Activated CD4-positive, alpha-beta T cell treated with anti-CD3 and anti-CD28 coated beads, Interleukin-2, Interleukin-6, amounts not matched to agents 100 ng/mL and 50 ng/mL, durations not matched to agents 16 hours and 8 hours (primary cell): ENCODE results near the gene KIZ.
A peak's percentile ranks its signal among the peaks of the same experiment; 100 is the strongest.
"Not testable (repeated sequence)": the region's sequence is repeated elsewhere in the genome, so short reads cannot be mapped to it uniquely, and the experiment has no call there.

Source experiments
- DNase-seq: peaks from one replicate; pipeline ENCODE4 v3.0.0-alpha.2; 2020

KIZ gene

GRCh38 chr20:21232546-21233280, 106.8 kb downstream of the KIZ start:
- peak; percentile 12 for DNase-seq

GRCh38 chr20:21234324-21234723, 108.4 kb downstream of the KIZ start:
- DNase-seq: no peak

DNA sequence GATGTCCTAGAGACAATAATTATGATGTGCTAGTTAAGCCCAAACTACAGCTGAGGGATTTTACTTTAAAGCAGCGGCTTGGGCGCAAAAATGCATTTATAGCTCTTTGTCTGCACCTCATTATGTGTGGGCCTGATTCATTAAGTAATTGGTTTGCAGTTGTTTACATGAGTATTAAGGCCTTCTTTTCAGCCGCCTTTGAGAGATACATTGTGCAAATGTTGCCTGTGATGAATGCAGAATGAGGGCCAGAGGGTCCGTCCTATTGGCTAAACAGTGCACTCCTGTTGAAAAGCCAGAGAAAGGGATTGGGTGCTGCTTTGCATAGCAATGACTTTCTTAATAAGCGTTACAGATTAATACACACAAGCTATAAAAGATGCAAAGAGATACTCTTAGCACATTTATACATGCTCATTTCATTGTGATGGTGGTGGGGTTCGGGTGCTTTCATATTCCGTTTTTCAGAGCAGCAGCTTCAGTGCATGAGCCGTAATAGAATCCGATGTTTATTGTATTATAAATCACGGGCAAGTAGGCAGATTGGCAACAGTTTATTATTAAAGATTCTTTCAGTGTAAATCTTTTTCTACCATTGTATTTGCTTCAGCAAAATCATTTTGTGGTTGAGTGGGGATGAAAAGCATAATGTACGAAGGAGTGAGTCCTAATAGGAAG, 109.1 kb downstream of the KIZ start:
- DNase-seq: no peak

DNA sequence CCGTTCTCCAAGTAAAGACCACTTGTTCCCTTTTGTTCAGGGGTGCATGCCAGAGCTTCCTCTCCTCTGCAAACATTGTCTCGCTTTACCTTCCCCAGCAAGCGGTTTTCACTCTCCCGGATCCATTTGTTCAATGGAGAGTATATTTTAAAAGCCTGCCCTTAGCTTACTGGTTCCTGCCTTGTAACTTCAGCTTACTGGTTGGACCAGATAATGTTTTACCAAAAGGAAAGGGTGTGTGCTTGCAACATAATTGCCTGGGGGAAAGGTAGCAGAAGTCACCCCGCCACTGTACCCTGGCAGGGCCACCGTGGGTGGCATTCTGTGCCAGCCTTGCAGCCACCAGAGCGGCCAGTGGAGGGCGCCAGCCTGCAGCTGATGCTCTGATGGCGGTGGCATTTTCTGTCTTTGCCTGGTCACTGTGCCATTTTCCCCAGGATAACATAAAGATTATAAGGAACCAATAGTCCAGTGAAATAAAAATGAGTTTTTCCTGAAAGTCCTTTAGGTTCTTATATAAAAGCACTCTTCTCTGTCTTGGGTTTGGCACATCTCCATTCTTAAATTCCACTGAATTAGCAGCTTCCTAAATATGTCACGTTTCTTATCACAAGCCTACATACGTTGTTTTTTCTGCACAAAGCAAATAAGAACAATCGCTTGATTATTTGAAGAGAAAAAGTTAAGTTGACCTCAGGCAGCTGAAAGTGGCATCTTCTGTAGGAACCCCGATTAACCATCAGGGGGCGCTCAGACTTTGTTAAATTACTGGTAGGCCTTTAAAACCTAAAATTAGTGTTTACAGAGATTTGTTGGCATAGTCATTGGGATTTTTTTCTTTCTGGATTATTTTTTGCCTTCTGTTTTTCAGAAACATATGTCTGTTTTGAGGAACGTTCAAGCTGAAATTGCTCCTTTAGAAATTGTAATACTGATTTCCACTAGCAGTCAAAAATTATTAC, 109.9 kb downstream of the KIZ start:
- peak; percentile 78 for DNase-seq

DNA sequence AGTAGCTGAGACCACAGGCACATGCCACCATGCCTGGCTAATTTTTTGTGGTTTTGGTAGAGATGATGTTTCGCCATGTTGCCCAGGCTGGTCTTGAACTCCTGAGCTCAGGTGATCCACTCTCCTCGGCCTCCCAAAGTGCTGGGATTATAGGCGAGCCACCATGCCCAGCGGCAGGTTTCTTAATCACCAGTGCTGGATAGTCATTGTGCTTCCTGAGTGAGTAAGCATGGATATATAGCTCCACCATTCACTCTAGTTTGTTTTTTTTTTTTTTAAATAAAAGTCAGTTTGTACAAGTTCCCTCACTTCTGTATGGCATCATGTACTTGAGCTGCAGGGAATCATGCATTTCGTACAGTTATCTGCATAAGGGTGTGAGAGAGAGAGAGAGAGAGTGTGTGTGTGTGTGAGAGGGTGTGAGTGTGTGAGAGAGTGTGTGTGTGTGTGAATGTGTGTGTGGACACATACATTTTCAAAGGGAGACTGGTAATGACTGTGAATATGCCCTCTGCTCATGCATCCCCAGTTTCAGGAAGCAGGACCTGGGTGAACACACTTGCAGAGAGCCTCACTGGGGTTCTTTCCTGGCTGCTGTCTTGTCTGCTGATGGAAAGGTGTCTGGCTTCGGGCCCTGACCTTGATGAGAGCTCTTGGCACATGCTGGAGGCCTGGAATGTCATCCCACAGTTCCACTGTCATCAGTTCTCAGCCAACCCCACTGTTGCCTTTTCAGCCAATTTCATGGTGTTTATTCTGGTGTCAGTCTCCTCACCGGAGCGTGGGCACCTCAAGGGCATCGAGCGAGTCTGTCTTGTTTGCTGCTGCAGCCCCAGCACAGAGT, 112.3 kb downstream of the KIZ start:
- DNase-seq: no peak

DNA sequence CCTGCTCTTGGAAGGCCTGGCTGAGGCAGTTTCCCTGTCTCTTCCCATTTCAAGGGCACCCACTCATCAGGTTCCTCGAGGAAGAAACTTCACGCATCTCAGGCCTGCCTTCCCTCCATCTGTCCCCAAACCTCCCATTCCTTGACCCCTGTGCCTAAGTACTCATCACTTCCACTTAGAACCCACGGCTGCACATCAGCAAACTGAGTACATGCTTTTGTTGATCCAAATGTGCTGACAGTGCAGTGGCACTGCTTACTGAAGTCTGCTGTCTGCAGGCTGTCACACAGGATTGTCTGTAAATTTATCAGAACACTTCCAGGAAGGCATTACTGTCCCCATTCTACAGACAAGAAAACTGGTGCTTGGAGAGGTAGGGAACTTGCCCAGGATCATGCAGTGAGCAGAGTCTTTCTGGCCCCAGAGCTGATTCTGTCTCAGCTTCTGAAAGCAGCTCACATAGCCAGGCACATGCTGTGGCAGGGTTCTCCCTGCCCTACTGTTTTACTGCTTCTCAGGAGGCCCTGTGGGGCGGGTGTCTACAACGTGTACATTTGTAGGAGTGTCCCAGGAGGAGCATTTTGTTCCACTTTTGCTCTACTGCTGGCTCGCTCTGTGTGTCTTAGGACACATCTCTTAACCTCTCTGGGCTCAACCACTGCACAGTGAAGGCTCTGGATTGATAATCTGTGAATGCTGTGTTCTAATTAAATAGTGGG, 113.1 kb downstream of the KIZ start:
- no peak for DNase-seq

DNA sequence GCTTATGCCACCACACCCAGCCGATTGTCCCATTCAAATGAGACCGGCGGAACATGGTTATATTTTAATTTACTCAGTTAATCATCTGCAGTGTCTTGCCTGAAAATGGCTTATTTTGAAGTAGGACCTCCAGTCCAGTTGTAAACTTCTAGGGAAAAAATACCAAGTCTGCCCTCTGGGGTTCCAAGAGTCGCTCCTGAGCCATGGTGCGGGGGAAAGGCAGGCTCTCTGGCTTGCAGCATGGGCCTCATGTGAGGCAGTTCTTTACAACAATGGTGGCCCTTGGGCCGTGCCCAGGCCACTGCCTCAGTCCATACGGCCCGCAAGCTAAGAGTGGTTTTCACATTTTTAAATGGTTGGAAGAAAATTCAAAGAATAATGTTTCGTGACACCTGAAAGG, 114.5 kb downstream of the KIZ start:
- no peak for DNase-seq

DNA sequence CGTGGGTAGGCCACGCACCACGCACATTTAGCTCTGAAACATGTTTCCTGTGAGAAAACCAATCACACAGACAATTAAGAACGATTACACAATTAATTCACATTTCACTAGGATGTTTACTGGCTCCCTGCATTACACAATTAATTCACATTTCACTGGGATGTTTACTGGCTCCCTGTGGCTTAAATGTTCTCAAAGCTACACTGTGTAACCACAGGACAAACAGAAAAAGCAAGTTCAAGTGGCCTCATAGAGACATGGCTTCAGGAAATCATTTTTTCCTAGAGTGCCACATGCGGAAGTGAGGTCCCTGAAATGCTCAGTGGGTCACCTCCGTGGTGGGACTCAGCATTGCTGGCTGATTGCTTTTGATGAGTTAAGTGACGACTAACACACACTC, 115.5 kb downstream of the KIZ start:
- no peak for DNase-seq

GRCh38 chr20:21243811-21244210, 117.9 kb downstream of the KIZ start:
- no peak for DNase-seq

GRCh38 chr20:21244808-21245207, 118.9 kb downstream of the KIZ start:
- no peak for DNase-seq

- no peak for DNase-seq
These were observed 120.3 kb downstream of the KIZ start for GRCh38 chr20:21246161-21246560.

DNA sequence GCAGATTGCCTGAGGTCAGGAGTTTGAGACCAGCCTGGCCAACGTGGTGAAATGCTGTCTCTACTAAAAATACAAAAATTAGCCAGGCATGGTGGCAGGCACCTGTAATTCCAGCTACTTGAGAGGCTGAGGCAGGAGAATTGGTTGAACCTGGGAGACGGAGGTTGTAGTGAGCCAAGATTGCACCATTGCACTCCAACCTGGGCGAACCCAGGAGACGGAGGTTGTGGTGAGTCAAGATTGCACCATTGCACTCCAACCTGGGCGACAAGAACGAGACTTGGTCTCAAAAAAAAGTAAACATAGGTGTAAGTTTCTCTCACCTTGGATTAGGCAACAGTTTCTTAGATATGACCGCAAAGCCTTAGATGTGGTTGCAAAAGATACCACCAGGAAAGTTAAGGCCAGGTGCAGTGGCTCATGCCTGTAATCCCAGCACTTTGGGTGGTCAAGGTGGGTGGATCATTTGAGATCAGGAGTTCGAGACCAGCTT, 121.8 kb downstream of the KIZ start:
- DNase-seq: not testable (repeated sequence)

- DNase-seq: peak; percentile 27
These were observed 125.4 kb downstream of the KIZ start for GRCh38 chr20:21251278-21251677.

DNA sequence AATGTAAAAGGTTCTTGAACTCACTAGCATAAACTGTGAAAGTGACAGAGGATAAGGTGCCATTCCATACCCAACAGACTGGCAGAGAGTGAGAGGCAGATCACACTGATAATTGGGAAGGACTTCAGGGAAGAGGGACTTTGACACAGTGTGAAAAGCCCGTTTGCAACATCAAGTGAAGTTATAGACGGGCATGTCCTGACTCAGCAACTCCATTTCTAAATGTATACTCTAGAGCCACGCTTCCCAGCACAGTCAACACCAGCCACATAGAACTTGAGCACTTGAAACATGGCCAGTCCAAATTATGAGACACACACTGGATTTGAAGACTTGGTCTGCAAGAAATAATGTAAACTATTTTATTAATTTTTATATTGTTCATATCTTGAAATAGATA, 131.3 kb downstream of the KIZ start:
- DNase-seq: no peak

- DNase-seq: no peak
These were observed 132.5 kb downstream of the KIZ start for GRCh38 chr20:21258411-21258810.

DNA sequence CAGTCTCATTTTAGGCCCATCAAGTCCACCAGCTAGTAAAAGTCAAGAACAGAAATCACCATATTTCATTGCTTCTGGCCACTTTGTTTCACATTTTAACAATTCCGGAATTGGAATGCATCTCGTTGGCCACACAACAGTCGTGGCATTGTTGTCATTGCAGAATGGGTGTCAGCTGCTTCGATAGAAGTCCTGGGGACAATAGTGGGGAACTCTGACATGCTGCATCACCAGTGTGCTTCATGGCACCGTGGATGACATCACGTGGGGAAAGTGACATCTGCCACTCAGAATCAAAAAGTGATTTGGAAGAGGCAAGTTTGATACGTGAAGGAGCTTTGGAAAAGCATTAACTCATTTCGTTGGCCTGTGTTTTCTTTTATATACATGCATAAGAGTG, 133.5 kb downstream of the KIZ start:
- DNase-seq: no peak

GRCh38 chr20:21262812-21263211, 136.9 kb downstream of the KIZ start:
- no peak for DNase-seq

DNA sequence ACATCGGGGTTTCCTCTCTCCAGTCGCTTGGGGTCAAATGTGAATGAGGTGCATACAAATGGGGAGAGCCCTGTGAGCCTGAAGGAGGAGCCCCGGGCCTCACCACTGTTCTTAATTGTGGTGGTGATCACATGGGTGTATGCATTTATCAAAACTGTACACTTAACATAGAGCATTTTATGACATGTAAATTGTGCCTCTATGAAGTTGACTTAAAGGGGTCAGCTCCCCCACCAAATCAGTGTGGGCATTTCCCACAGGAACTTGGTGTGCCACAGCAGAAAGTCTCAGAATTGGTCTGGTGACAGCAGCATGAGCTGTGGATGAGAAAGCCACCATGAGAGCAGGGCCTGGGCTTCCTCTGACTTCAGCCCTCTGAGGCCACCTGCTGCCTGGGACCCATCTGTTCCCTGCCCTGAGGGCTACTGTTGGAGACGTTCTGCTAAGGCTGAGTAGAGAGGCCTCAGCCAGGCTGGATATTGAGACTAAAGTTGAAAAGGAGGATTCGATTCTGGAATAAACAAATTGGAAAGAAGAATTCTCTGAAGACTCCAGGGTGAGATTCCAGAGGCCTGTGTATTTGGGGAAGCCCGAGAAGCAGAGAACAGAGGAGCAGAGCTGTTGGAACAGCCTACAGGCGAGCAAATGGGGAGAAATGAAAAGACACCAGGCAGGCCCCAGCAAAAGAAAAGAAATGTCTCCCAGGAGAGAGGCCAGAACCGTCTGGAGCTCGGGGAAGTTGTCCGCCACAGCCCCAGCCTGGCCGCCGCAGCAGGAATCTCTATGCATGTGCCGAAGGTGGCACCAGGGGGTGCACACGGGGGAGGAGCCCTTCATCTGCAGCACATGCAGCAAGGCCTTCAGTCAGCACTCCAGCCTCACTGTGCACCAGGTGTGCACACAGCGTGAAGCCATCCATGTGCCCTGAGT, 139.6 kb downstream of the KIZ start:
- no peak for DNase-seq

- no peak for DNase-seq
These were observed 140.3 kb downstream of the KIZ start for GRCh38 chr20:21266191-21266536.

DNA sequence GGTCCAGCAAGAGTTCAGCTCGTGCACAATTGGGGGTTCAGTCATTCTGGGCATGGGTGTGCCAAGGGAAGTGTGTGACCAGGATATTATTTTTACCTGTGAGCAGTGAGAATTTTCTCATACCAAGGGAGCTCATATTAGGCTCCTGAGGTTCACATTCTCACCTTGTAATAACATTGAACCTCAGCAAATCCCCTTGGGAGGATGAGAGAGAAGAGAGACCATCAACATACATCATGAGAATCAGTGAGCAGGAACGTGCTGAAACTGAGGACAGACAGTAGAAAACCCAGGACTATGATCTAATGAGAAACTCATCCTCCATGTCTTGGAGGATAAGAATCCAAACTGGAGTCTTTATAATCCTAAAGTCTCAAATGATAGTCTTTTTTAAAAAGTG, 143.9 kb downstream of the KIZ start:
- no peak for DNase-seq

DNA sequence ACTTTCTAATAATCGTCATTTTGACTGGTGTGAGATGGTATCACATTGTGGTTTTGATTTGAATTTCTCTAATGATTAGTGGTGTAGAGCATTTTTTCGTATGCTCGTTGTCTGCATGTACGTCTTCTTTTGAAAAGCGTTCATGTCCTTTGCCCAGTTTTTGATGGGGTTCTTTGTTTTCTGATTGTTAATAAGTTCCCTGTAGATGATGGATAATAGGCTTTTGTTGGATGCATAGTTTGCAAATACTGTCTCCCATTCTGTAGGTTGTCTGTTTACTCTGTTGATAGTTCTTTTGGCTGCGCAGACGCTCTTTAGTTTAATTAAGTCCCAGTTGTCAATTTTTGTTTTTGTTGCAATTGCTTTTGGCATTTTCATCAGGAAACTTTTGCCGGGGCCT, 144.9 kb downstream of the KIZ start:
- DNase-seq: no peak
